ENCODE measurements around the gene TCF4. TPM values are rescaled to one million over a fixed set of nuclear protein-coding genes. Genes with fewer than 3 reads are reported as not detected.
A peak's percentile ranks its signal among the peaks of the same experiment; 100 is the strongest.

Gene TCF4
- total and polyA plus RNA-seq, 2 of the 13 experiments (the other 11 are each of a cell fraction or from before 2014, with no cell fraction given): not detected

GRCh38 chr18:55422456-55423180 lies 165.4 kb downstream of the TCF4 start:
- no peaks in the 10 kb centered on the region for H3K27me3 ChIP-seq (ENCODE audit: control insufficient read depth in 1 of 2, insufficient read depth in 2 of 2, low read length in 2 of 2)
- no peak overlapping the region for H3K4me3 ChIP-seq (replicated peaks in 1 of 3; ENCODE audit: insufficient read depth in 1 of 3, low read depth in 2 of 3, low read length in 3 of 3)
- intact Hi-C loops (cut with micrococcal nuclease; ENCODE audit: unreplicated experiment) (no loop called here), in situ Hi-C loops (cut with HindIII; ENCODE audit: extremely low pct_ligation_motif_present, low pct_unique_long_range_greater_than_20kb) (no loop called here)
- no peaks in the 10 kb centered on the region for H4K20me1 ChIP-seq (ENCODE audit: insufficient read depth, low read length)
- H3K79me2 ChIP-seq (ENCODE audit: insufficient read depth, low read length): no peaks in the 10 kb centered on the region
- no peak overlapping the region for H2AFZ ChIP-seq (ENCODE audit: low read length)
- POLR2A ChIA-PET: no interaction called here
- H3K9ac ChIP-seq (ENCODE audit: insufficient read depth, low read depth, low read length): no peak overlapping the region
- FAIRE-seq (no peak), DNase-seq (ENCODE audit: low spot score) (no peak), ATAC-seq (no peak)
- no peaks in the 10 kb centered on the region for H3K4me1 ChIP-seq (ENCODE audit: insufficient read depth, low read length)
- WGBS (ENCODE audit: low lambda C conversion rate): 35% methylated on average over 13 of the region's 13 CpGs
- H3K27ac ChIP-seq (ENCODE audit: extremely low read length, insufficient read depth, low read length): no peak overlapping the region
- H3K4me2 ChIP-seq (ENCODE audit: low read depth, low read length): no peak overlapping the region
- no TSS peak for BruUV-seq (replicated peaks)
- no peaks in the 10 kb centered on the region for H3K9me3 ChIP-seq (ENCODE audit: low read length)
- TF ChIP-seq MAFK (conservative IDR thresholded peaks at IDR 0.05 in 1 of 2, IDR thresholded peaks at IDR 0.05 in 1 of 2; ENCODE audit: low read length in 2 of 2): 0 out of 4 replicates have a peak, but pooled peaks of 1 of the 2 experiments have one; percentile 35
- TF ChIP-seq ZNF33B (CRISPR knock-in tag; IDR thresholded peaks at IDR 0.05): no peak
- TF ChIP-seq ZUFSP (CRISPR knock-in tag; IDR thresholded peaks at IDR 0.05; ENCODE audit: borderline replicate concordance): no peak
- no peaks in the 10 kb centered on the region for H3K36me3 ChIP-seq (replicated peaks in 1 of 2; ENCODE audit: control insufficient read depth in 1 of 2, insufficient read depth in 2 of 2, low read length in 2 of 2)
- CTCF ChIA-PET (ENCODE audit: low intra/inter-chr PET ratio, low total read pairs): no interaction called here

GRCh38 chr18:55421615-55422419 lies 166.2 kb downstream of the TCF4 start:
- Histone ChIP-seq H3K79me2 (ENCODE audit: insufficient read depth, low read length) (no peaks in the 10 kb centered on the region), H3K4me3 (replicated peaks in 1 of 3; ENCODE audit: insufficient read depth in 1 of 3, low read depth in 2 of 3, low read length in 3 of 3) (no peak overlapping the region), H3K27me3 (ENCODE audit: control insufficient read depth in 1 of 2, insufficient read depth in 2 of 2, low read length in 2 of 2) (no peaks in the 10 kb centered on the region), H3K9me3 (ENCODE audit: low read length) (no peaks in the 10 kb centered on the region), H3K4me2 (ENCODE audit: low read depth, low read length) (no peak overlapping the region), H3K36me3 (replicated peaks in 1 of 2; ENCODE audit: control insufficient read depth in 1 of 2, insufficient read depth in 2 of 2, low read length in 2 of 2) (no peaks in the 10 kb centered on the region), H2AFZ (ENCODE audit: low read length) (no peak overlapping the region), H3K27ac (ENCODE audit: extremely low read length, insufficient read depth, low read length) (no peak overlapping the region), H4K20me1 (ENCODE audit: insufficient read depth, low read length) (no peaks in the 10 kb centered on the region), H3K9ac (ENCODE audit: insufficient read depth, low read depth, low read length) (no peak overlapping the region), H3K4me1 (ENCODE audit: insufficient read depth, low read length) (no peaks in the 10 kb centered on the region)
- intact Hi-C loops (cut with micrococcal nuclease; ENCODE audit: unreplicated experiment): no loop called here
- WGBS (ENCODE audit: low lambda C conversion rate): 10% methylated on average over 8 of the region's 8 CpGs
- FAIRE-seq: no peak
- ChIA-PET POLR2A (no interaction called here), CTCF (ENCODE audit: low intra/inter-chr PET ratio, low total read pairs) (no interaction called here)
- DNase-seq (ENCODE audit: low spot score): no peak
- TF ChIP-seq ZFY (CRISPR knock-in tag; IDR thresholded peaks at IDR 0.05) (no peak), ZBTB44 (CRISPR knock-in tag; IDR thresholded peaks at IDR 0.05) (no peak), MAFK (conservative IDR thresholded peaks at IDR 0.05 in 1 of 2, IDR thresholded peaks at IDR 0.05 in 1 of 2; ENCODE audit: low read length in 2 of 2) (peak; percentile 22 to 65; a peak in 2 of 4 replicates), MAFF (IDR thresholded peaks at IDR 0.05; ENCODE audit: low read depth, low read length) (peak; percentile 60; the same call in 1 of the 2 replicates)
- no TSS peak for BruUV-seq (replicated peaks)
- in situ Hi-C loops (cut with HindIII; ENCODE audit: extremely low pct_ligation_motif_present, low pct_unique_long_range_greater_than_20kb): no loop called here
- ATAC-seq: no peak

Measured in HepG2 (cell line).